Measurements from ENCODE around the gene CTDSP1. TPM values are rescaled to one million over a fixed set of nuclear protein-coding genes. Genes with fewer than 3 reads are reported as not detected.

Gene CTDSP1
- total RNA-seq, 1 experiment from 2014 or later: 52.3 TPM

DNA sequence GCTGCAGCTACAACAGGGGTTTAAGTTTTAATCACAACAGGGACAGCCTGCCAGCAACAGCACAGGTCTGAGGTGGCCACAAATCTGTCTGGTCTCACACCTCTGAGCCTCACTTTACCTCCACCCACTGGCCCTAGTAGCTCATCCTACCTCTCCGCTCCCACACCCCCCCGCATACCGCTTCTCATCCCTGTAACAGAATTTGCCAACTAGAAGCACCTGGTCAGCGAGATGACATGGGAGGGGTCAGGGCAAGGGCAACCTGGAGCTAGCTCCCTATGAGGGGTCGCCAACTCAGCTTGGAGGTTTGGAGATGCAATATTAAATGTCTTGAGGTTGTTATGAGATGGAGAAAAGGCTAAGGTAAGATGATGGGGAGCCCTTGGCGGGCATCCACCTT is 35.5 kb upstream of the CTDSP1 start:
- no peaks in the 10 kb centered on the region for H3K27me3 ChIP-seq (ENCODE audit: insufficient read depth, low read length)
- H4K8ac ChIP-seq (replicated peaks; ENCODE audit: insufficient read length, low read depth, low read length): no peak overlapping the region
- H2AFZ ChIP-seq (ENCODE audit: low read length): no peak overlapping the region
- no peak overlapping the region for H3K4me2 ChIP-seq (ENCODE audit: insufficient read depth, insufficient read length, low read length)
- TF ChIP-seq, protein P1, sequence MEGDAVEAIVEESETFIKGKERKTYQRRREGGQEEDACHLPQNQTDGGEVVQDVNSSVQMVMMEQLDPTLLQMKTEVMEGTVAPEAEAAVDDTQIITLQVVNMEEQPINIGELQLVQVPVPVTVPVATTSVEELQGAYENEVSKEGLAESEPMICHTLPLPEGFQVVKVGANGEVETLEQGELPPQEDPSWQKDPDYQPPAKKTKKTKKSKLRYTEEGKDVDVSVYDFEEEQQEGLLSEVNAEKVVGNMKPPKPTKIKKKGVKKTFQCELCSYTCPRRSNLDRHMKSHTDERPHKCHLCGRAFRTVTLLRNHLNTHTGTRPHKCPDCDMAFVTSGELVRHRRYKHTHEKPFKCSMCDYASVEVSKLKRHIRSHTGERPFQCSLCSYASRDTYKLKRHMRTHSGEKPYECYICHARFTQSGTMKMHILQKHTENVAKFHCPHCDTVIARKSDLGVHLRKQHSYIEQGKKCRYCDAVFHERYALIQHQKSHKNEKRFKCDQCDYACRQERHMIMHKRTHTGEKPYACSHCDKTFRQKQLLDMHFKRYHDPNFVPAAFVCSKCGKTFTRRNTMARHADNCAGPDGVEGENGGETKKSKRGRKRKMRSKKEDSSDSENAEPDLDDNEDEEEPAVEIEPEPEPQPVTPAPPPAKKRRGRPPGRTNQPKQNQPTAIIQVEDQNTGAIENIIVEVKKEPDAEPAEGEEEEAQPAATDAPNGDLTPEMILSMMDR (conservative IDR thresholded peaks at IDR 0.05): no peak
- H3K18ac ChIP-seq (ENCODE audit: insufficient read length, low read depth, low read length): no peak overlapping the region
- H2BK20ac ChIP-seq (ENCODE audit: low read depth, low read length, poor library complexity, severe bottlenecking): no peak overlapping the region
- H3K9me3 Mint-ChIP-seq: no peaks in the 10 kb centered on the region; a peak in 1 of 5 replicates
- H2BK120ac ChIP-seq (ENCODE audit: low read depth, low read length, poor library complexity, severe bottlenecking): no peak overlapping the region
- no peak overlapping the region for H3K23ac ChIP-seq (ENCODE audit: insufficient read length, low read depth, low read length)
- no peak overlapping the region for H3K27ac ChIP-seq (ENCODE audit: insufficient read length, low read depth, low read length)
- no peak overlapping the region for H3K9ac ChIP-seq (ENCODE audit: extremely low read depth, insufficient read length, low read length)
- no peaks in the 10 kb centered on the region for H4K20me1 ChIP-seq (ENCODE audit: control insufficient read depth, insufficient read depth, insufficient read length)
- H3K4me1 ChIP-seq (ENCODE audit: insufficient read depth, low read length): no peaks in the 10 kb centered on the region
- DNase-seq: no peak
- no peak overlapping the region for H3K56ac ChIP-seq (ENCODE audit: insufficient read length, low read depth, low read length)
- no peak overlapping the region; a peak in 1 of 7 replicates for H3K27ac Mint-ChIP-seq
- H2BK12ac ChIP-seq (ENCODE audit: insufficient read length, low read depth, low read length): no peak overlapping the region
- WGBS (ENCODE audit: extremely low coverage, insufficient read length, low lambda C conversion rate): no CpG with 5 or more reads among the region's 6 CpGs
- no peak overlapping the region for H3K4me3 Mint-ChIP-seq
- no peaks in the 10 kb centered on the region for H3K36me3 Mint-ChIP-seq (ENCODE audit: insufficient read depth in 1 of 3, low read depth in 3 of 3)
- H3K23me2 ChIP-seq (ENCODE audit: insufficient read length, low read depth, low read length, poor library complexity, severe bottlenecking): no peaks in the 10 kb centered on the region
- no peak overlapping the region for H2BK5ac ChIP-seq (ENCODE audit: insufficient read length, low read length)
- no peak overlapping the region for H3K4ac ChIP-seq (ENCODE audit: low read depth, low read length)
- no peak overlapping the region for H2BK15ac ChIP-seq (ENCODE audit: low read depth, low read length)
- peaks cover 12 to 19% of the 10 kb centered on the region in 2 experiments for H3K4me1 Mint-ChIP-seq
- H4K91ac ChIP-seq (ENCODE audit: insufficient read length, low read depth, low read length): no peak overlapping the region
- no peak overlapping the region for H2AK5ac ChIP-seq (ENCODE audit: insufficient read length, low read length)
- peaks cover 2% of the 10 kb centered on the region; the same call in 1 of the 2 replicates for H3K27me3 Mint-ChIP-seq (ENCODE audit: low read depth)
- no peak overlapping the region for H4K5ac ChIP-seq (ENCODE audit: insufficient read length, low read depth, low read length)
- no peak overlapping the region for H3T11ph ChIP-seq (ENCODE audit: low read length)
- no peaks in the 10 kb centered on the region for H3K79me2 ChIP-seq (ENCODE audit: insufficient read depth, low read length)
- no peak overlapping the region for H3K14ac ChIP-seq (ENCODE audit: insufficient read depth, low read length)
- no peaks in the 10 kb centered on the region for H3K79me1 ChIP-seq (ENCODE audit: insufficient read depth, low read depth, low read length, poor library complexity, severe bottlenecking)
- no peaks in the 10 kb centered on the region for H3K9me3 ChIP-seq (ENCODE audit: control insufficient read depth, low read depth, low read length)

Data from H9 (cell line).